Tibial artery (tissue), 4 donors: ENCODE measurements around the gene RABGAP1.
A peak's percentile ranks its signal among the peaks of the same experiment; 100 is the strongest.

ENCODE experiments used
- DNase-seq, 2 donors: peaks; one replicate each; pipeline ENCODE4 v3.0.0-alpha.2; 2019
- H3K27ac ChIP-seq, 2 donors: fragments of 200-600 bp; sonication (generic) in 1 of 2; 1 replicate in 1 of 2; 2 replicates in 1 of 2; pipeline ENCODE4 v1.5.1; 2018 to 2019; ENCODE audit warnings: mild to moderate bottlenecking in 1 of 2
- H3K27me3 ChIP-seq, 2 donors: fragments of 200-600 bp; sonication (generic) in 1 of 2; one replicate each; pipeline versions ENCODE4 v1.5.1 to v1.6.0; 2016 to 2019
- H3K36me3 ChIP-seq, 3 donors: fragments of 200-600 bp; sonication (generic) in 2 of 3; one replicate each; pipeline ENCODE4 v1.5.1; 2016 to 2019; ENCODE audit warnings: mild to moderate bottlenecking in 2 of 3
- H3K4me1 ChIP-seq, 4 donors: fragments of 200-600 bp; sonication (generic) in 2 of 4; 1 replicate in 3 of 4; 2 replicates in 1 of 4; pipeline ENCODE4 v1.5.1; 2016 to 2019
- H3K4me3 ChIP-seq, 2 donors: fragments of 200-600 bp; sonication (generic) in 1 of 2; 1 replicate in 1 of 2; 2 replicates in 1 of 2; pipeline ENCODE4 v1.5.1; 2018 to 2019; ENCODE audit warnings: mild to moderate bottlenecking in 2 of 2
- H3K9me3 ChIP-seq, 3 donors: fragments of 200-600 bp; sonication (generic) in 1 of 3; one replicate each; pipeline ENCODE4 v1.5.1; 2016 to 2019
- CTCF ChIP-seq, 2 experiments: fragments of 200-600 bp in 1 of 2; fragments of 450-650 bp in 1 of 2; IDR thresholded peaks; one replicate each; pipeline ENCODE4 v1.5.1; 2017 to 2019; ENCODE audit warnings: antibody characterized with exemption in 2 of 2, mild to moderate bottlenecking in 1 of 2, moderate library complexity in 1 of 2
- intact Hi-C: fragments of 100-400 bp; cut with DNase I; formaldehyde crosslinking; loops from one replicate; pipeline ENCODE4 v1.15.0; 2023; ENCODE audit warnings: low total_unique reads

The RABGAP1 gene

GRCh38 chr9:123020796-123021195 is 80.0 kb downstream of the RABGAP1 start:
- no peak for DNase-seq
- Histone ChIP-seq H3K36me3 (peaks cover 32 to 75% (median 53%) of the 10 kb centered on the region in 3 donors), H3K4me1 (no peaks in the 10 kb centered on the region), H3K4me3 (no peak overlapping the region), H3K9me3 (no peaks in the 10 kb centered on the region), H3K27ac (no peak overlapping the region), H3K27me3 (no peaks in the 10 kb centered on the region)
- TF ChIP-seq CTCF (IDR thresholded peaks at IDR 0.05): no peak
- intact Hi-C loops: no loop called here

GRCh38 chr9:123026425-123026824 is 85.6 kb downstream of the RABGAP1 start:
- intact Hi-C loops: no loop called here
- Histone ChIP-seq H3K9me3 (no peaks in the 10 kb centered on the region), H3K27me3 (no peaks in the 10 kb centered on the region), H3K4me1 (no peaks in the 10 kb centered on the region), H3K27ac (no peak overlapping the region), H3K4me3 (no peak overlapping the region), H3K36me3 (peaks cover 23 to 38% (median 31%) of the 10 kb centered on the region in 3 donors)
- DNase-seq: no peak
- TF ChIP-seq CTCF (IDR thresholded peaks at IDR 0.05): no peak

- no peak for DNase-seq
- Histone ChIP-seq H3K4me3 (no peak overlapping the region), H3K9me3 (no peaks in the 10 kb centered on the region), H3K36me3 (peaks cover 14 to 27% (median 20%) of the 10 kb centered on the region in 3 donors), H3K4me1 (peaks cover 0 to 10% (median 4%) of the 10 kb centered on the region in 4 donors), H3K27ac (no peak overlapping the region), H3K27me3 (no peaks in the 10 kb centered on the region)
- no peak for TF ChIP-seq CTCF (IDR thresholded peaks at IDR 0.05)
- intact Hi-C loops: no loop called here
Measured at GRCh38 chr9:123027517-123027916, 86.7 kb downstream of the RABGAP1 start.

GRCh38 chr9:123028136-123028535 is 87.3 kb downstream of the RABGAP1 start:
- no peak for DNase-seq
- no peaks in the 10 kb centered on the region for H3K9me3 ChIP-seq
- no peaks in the 10 kb centered on the region for H3K27me3 ChIP-seq
- peaks cover 0 to 16% (median 4%) of the 10 kb centered on the region in 4 donors for H3K4me1 ChIP-seq
- no peak for TF ChIP-seq CTCF (IDR thresholded peaks at IDR 0.05)
- H3K4me3 ChIP-seq: no peak overlapping the region
- no peak overlapping the region for H3K27ac ChIP-seq
- intact Hi-C loops: no loop called here
- H3K36me3 ChIP-seq: peaks cover 13 to 21% (median 13%) of the 10 kb centered on the region in 3 donors

- no peak for TF ChIP-seq CTCF (IDR thresholded peaks at IDR 0.05)
- Histone ChIP-seq H3K27me3 (no peaks in the 10 kb centered on the region), H3K4me3 (no peak overlapping the region), H3K27ac (no peak overlapping the region), H3K9me3 (no peaks in the 10 kb centered on the region), H3K36me3 (peaks cover 7 to 14% (median 13%) of the 10 kb centered on the region in 3 donors), H3K4me1 (peaks cover 0 to 19% (median 4%) of the 10 kb centered on the region in 4 donors)
- intact Hi-C loops: no loop called here
- DNase-seq: no peak
Measured at GRCh38 chr9:123028973-123029372, 88.2 kb downstream of the RABGAP1 start.

GRCh38 chr9:123031963-123032362 is 91.1 kb downstream of the RABGAP1 start:
- H3K4me1 ChIP-seq: peaks cover 0 to 19% (median 4%) of the 10 kb centered on the region in 4 donors
- H3K9me3 ChIP-seq: no peaks in the 10 kb centered on the region
- H3K27me3 ChIP-seq: no peaks in the 10 kb centered on the region
- DNase-seq: no peak
- peak overlapping the region; percentile 39 to 82 for H3K27ac ChIP-seq
- TF ChIP-seq CTCF (IDR thresholded peaks at IDR 0.05): no peak
- intact Hi-C loops: no loop called here
- H3K4me3 ChIP-seq: no peak overlapping the region
- H3K36me3 ChIP-seq: peaks cover 7 to 15% (median 10%) of the 10 kb centered on the region in 3 donors
